GM21390 (cell line): ENCODE data around the gene SMOC2.

ENCODE experiments used
- ATAC-seq: cut with Tn5 transposase; IDR thresholded peaks from one replicate; pipeline ENCODE4 v1.9.1; 2021; ENCODE audit not compliant: unreplicated experiment

SMOC2 gene

GRCh38 chr6:168513766-168514165 is 72.8 kb downstream of the SMOC2 start:
- ATAC-seq = no peak

GRCh38 chr6:168514216-168514615 is 73.2 kb downstream of the SMOC2 start:
- no peak for ATAC-seq

- no peak for ATAC-seq
Observed at GRCh38 chr6:168515376-168515775, 74.4 kb downstream of the SMOC2 start.

GRCh38 chr6:168516944-168517741 is 76.2 kb downstream of the SMOC2 start:
- ATAC-seq = no peak

- ATAC-seq = no peak
Observed at GRCh38 chr6:168517742-168518347, 76.9 kb downstream of the SMOC2 start.

- ATAC-seq = no peak
Observed at GRCh38 chr6:168518348-168518745, 77.4 kb downstream of the SMOC2 start.

- ATAC-seq = no peak
Observed at GRCh38 chr6:168518867-168519266, 77.9 kb downstream of the SMOC2 start.

- no peak for ATAC-seq
Observed at GRCh38 chr6:168520233-168520632, 79.2 kb downstream of the SMOC2 start.

GRCh38 chr6:168524571-168525001 is 83.6 kb downstream of the SMOC2 start:
- no peak for ATAC-seq

GRCh38 chr6:168525114-168525513 is 84.1 kb downstream of the SMOC2 start:
- ATAC-seq = no peak

- no peak for ATAC-seq
Observed at GRCh38 chr6:168525926-168526630, 85.1 kb downstream of the SMOC2 start.

GRCh38 chr6:168526841-168527281 is 85.9 kb downstream of the SMOC2 start:
- ATAC-seq = no peak

GRCh38 chr6:168527451-168528210 is 86.6 kb downstream of the SMOC2 start:
- ATAC-seq = no peak

GRCh38 chr6:168528474-168529095 is 87.6 kb downstream of the SMOC2 start:
- ATAC-seq = no peak

GRCh38 chr6:168529214-168529613 is 88.2 kb downstream of the SMOC2 start:
- no peak for ATAC-seq

GRCh38 chr6:168530653-168531071 is 89.7 kb downstream of the SMOC2 start:
- ATAC-seq = no peak

- ATAC-seq = no peak
Observed at GRCh38 chr6:168532070-168532469, 91.1 kb downstream of the SMOC2 start.

- ATAC-seq = no peak
Observed at GRCh38 chr6:168533414-168533813, 92.4 kb downstream of the SMOC2 start.

GRCh38 chr6:168534265-168534664 is 93.3 kb downstream of the SMOC2 start:
- no peak for ATAC-seq

GRCh38 chr6:168535711-168536110 is 94.7 kb downstream of the SMOC2 start:
- ATAC-seq = no peak

- no peak for ATAC-seq
Observed at GRCh38 chr6:168536196-168536595, 95.2 kb downstream of the SMOC2 start.
